ENCODE measurements around the gene ITFG2. TPM values are rescaled to one million over a fixed set of nuclear protein-coding genes. Genes with fewer than 3 reads are reported as not detected.

The ITFG2 gene
- total RNA-seq, 3 donors from 2014 or later (not counting 1 experiment from before 2014, with no cell fraction given), result 58.6 to 72.0 (median 59.9) TPM

- no peak overlapping the region for H3K4me3 ChIP-seq (ENCODE audit: low read length)
- DNase-seq, result no peak
- TF ChIP-seq CTCF (IDR thresholded peaks at IDR 0.05), result no peak
- H3K4me1 ChIP-seq (ENCODE audit: control insufficient read depth, insufficient read depth, low read length), result no peaks in the 10 kb centered on the region
- Mint-ChIP-seq H3K4me3 (no peak overlapping the region), H3K4me1 (no peaks in the 10 kb centered on the region), H3K27ac (no peak overlapping the region), H3K27me3 (ENCODE audit: low read depth in 2 of 2) (peaks cover 0 to 6% of the 10 kb centered on the region in 2 donors), H3K9me3 (no peaks in the 10 kb centered on the region), H3K36me3 (no peaks in the 10 kb centered on the region)
- no peak for ATAC-seq
- no peaks in the 10 kb centered on the region for H3K27me3 ChIP-seq (ENCODE audit: control insufficient read depth, insufficient read depth, low read length)
- H3K27ac ChIP-seq (ENCODE audit: low read length), result no peak overlapping the region
- 73% methylated on average over 2 of the region's 4 CpGs for WGBS (ENCODE audit: insufficient coverage)
- intact Hi-C loops (cut with micrococcal nuclease), result no loop called here
- no peaks in the 10 kb centered on the region for H3K36me3 ChIP-seq (ENCODE audit: control insufficient read depth, insufficient read depth, low read length)
- H3K9me3 ChIP-seq (ENCODE audit: control insufficient read depth, insufficient read depth, low read length), result no peaks in the 10 kb centered on the region
These were observed 40.1 kb upstream of the ITFG2 start for GRCh38 chr12:2772370-2772769.

- intact Hi-C loops (cut with micrococcal nuclease), result no loop called here
- H3K4me1 ChIP-seq (ENCODE audit: control insufficient read depth, insufficient read depth, low read length), result no peaks in the 10 kb centered on the region
- H3K9me3 Mint-ChIP-seq, result no peaks in the 10 kb centered on the region
- H3K27me3 Mint-ChIP-seq (ENCODE audit: low read depth in 2 of 2), result peaks cover 0 to 6% of the 10 kb centered on the region in 2 donors
- no peaks in the 10 kb centered on the region for H3K9me3 ChIP-seq (ENCODE audit: control insufficient read depth, insufficient read depth, low read length)
- H3K27me3 ChIP-seq (ENCODE audit: control insufficient read depth, insufficient read depth, low read length), result no peaks in the 10 kb centered on the region
- no peak overlapping the region for H3K27ac Mint-ChIP-seq
- no peak overlapping the region for H3K4me3 Mint-ChIP-seq
- no peak for ATAC-seq
- DNase-seq, result no peak
- 87% methylated on average over 19 of the region's 19 CpGs for WGBS (ENCODE audit: insufficient coverage)
- no peaks in the 10 kb centered on the region for H3K4me1 Mint-ChIP-seq
- H3K36me3 ChIP-seq (ENCODE audit: control insufficient read depth, insufficient read depth, low read length), result no peaks in the 10 kb centered on the region
- H3K36me3 Mint-ChIP-seq, result no peaks in the 10 kb centered on the region
- no peak for TF ChIP-seq CTCF (IDR thresholded peaks at IDR 0.05)
- no peak overlapping the region for H3K27ac ChIP-seq (ENCODE audit: low read length)
- H3K4me3 ChIP-seq (ENCODE audit: low read length), result no peak overlapping the region
These were observed 39.1 kb upstream of the ITFG2 start for GRCh38 chr12:2773199-2773875.

GRCh38 chr12:2775431-2775830, 37.0 kb upstream of the ITFG2 start:
- Histone ChIP-seq H3K36me3 (ENCODE audit: control insufficient read depth, insufficient read depth, low read length) (no peaks in the 10 kb centered on the region), H3K9me3 (ENCODE audit: control insufficient read depth, insufficient read depth, low read length) (no peaks in the 10 kb centered on the region), H3K27ac (ENCODE audit: low read length) (no peak overlapping the region), H3K4me1 (ENCODE audit: control insufficient read depth, insufficient read depth, low read length) (no peaks in the 10 kb centered on the region), H3K27me3 (ENCODE audit: control insufficient read depth, insufficient read depth, low read length) (no peaks in the 10 kb centered on the region), H3K4me3 (ENCODE audit: low read length) (no peak overlapping the region)
- no peak for ATAC-seq
- Mint-ChIP-seq H3K27me3 (ENCODE audit: low read depth in 2 of 2) (peaks cover 0 to 8% of the 10 kb centered on the region in 2 donors), H3K4me1 (no peaks in the 10 kb centered on the region), H3K27ac (no peak overlapping the region), H3K4me3 (no peak overlapping the region), H3K36me3 (no peaks in the 10 kb centered on the region), H3K9me3 (no peaks in the 10 kb centered on the region)
- TF ChIP-seq CTCF (IDR thresholded peaks at IDR 0.05), result no peak
- intact Hi-C loops (cut with micrococcal nuclease), result no loop called here
- 86% methylated on average over 8 of the region's 8 CpGs for WGBS (ENCODE audit: insufficient coverage)
- DNase-seq, result no peak

Measured in natural killer cell (primary cell).